ENCODE results near the gene IL18. TPM values are rescaled to one million over a fixed set of nuclear protein-coding genes. Genes with fewer than 3 reads are reported as not detected.

The IL18 gene
- total RNA-seq, 1 experiment from 2014 or later, result 61.6 TPM

DNA sequence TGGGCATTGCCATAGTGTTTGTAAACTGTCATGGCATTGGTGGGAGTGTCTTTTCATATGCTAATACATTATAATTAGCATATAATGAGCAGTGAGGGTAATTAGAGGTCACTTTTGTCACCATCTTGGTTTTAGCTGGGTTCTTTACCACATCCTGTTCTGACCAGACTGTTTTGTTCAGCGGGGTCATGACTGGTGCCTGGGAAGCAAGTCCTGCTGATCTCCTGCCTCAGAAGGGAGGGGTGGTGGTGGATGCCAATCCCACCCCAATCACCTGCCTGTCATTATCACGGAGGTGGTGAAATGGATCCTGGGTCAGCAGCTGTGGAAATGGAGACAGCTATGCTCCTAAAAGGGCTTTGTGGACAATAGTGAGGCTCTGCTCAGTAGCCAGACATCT is 31.2 kb downstream of the IL18 start:
- Histone ChIP-seq H3K4me1 (ENCODE audit: insufficient read depth, low read length) (peaks cover 13% of the 10 kb centered on the region), H3K9me3 (ENCODE audit: low read length) (no peaks in the 10 kb centered on the region), H3K9me2 (replicated peaks; ENCODE audit: low read length) (no peaks in the 10 kb centered on the region), H3K4me3 (ENCODE audit: low read length) (no peak overlapping the region), H4K20me1 (ENCODE audit: low read length) (no peaks in the 10 kb centered on the region), H3F3A (ENCODE audit: low read length, unreplicated experiment) (no peaks in the 10 kb centered on the region), H2AFZ (ENCODE audit: low read length) (no peak overlapping the region), H3K79me2 (ENCODE audit: low read length) (no peaks in the 10 kb centered on the region), H3K9ac (ENCODE audit: low read length) (no peak overlapping the region), H3K36me3 (ENCODE audit: low read depth, low read length) (no peaks in the 10 kb centered on the region), H3K27me3 (ENCODE audit: low read length) (no peaks in the 10 kb centered on the region), H3K27ac (ENCODE audit: low read length) (no peak overlapping the region), H3K4me2 (ENCODE audit: low read length) (no peak overlapping the region)
- no peak for DNase-seq
- ATAC-seq, result no peak
- no TSS peak for BruUV-seq (replicated peaks)
- intact Hi-C loops (cut with micrococcal nuclease), result no loop called here
- POLR2A ChIA-PET (ENCODE audit: unreplicated experiment), result no interaction called here
- CTCF ChIA-PET, result no interaction called here
- no peak for TF ChIP-seq EZH2 (IDR thresholded peaks at IDR 0.05; ENCODE audit: low read length, unreplicated experiment)
- TF ChIP-seq EZH2phosphoT487 (IDR thresholded peaks at IDR 0.05; ENCODE audit: borderline replicate concordance, low read length), result no peak
- no peak for TF ChIP-seq CTCF (conservative IDR thresholded peaks at IDR 0.05; ENCODE audit: low read depth, low read length)

GRCh38 chr11:112129656-112130055 is 34.2 kb downstream of the IL18 start:
- ChIA-PET POLR2A (ENCODE audit: unreplicated experiment) (no interaction called here), CTCF (no interaction called here)
- no peak overlapping the region for H2AFZ ChIP-seq (ENCODE audit: low read length)
- no peak overlapping the region for H3K9ac ChIP-seq (ENCODE audit: low read length)
- no peaks in the 10 kb centered on the region for H3K36me3 ChIP-seq (ENCODE audit: low read depth, low read length)
- no peaks in the 10 kb centered on the region for H3F3A ChIP-seq (ENCODE audit: low read length, unreplicated experiment)
- H3K9me3 ChIP-seq (ENCODE audit: low read length), result no peaks in the 10 kb centered on the region
- H3K4me2 ChIP-seq (ENCODE audit: low read length), result no peak overlapping the region
- no peaks in the 10 kb centered on the region for H4K20me1 ChIP-seq (ENCODE audit: low read length)
- peaks cover 13% of the 10 kb centered on the region for H3K4me1 ChIP-seq (ENCODE audit: insufficient read depth, low read length)
- ATAC-seq, result no peak
- no TSS peak for BruUV-seq (replicated peaks)
- TF ChIP-seq CTCF (conservative IDR thresholded peaks at IDR 0.05; ENCODE audit: low read depth, low read length), result no peak
- no peak for TF ChIP-seq EZH2 (IDR thresholded peaks at IDR 0.05; ENCODE audit: low read length, unreplicated experiment)
- no peak for TF ChIP-seq EZH2phosphoT487 (IDR thresholded peaks at IDR 0.05; ENCODE audit: borderline replicate concordance, low read length)
- no peaks in the 10 kb centered on the region for H3K27me3 ChIP-seq (ENCODE audit: low read length)
- DNase-seq, result no peak
- intact Hi-C loops (cut with micrococcal nuclease), result no loop called here
- no peak overlapping the region for H3K27ac ChIP-seq (ENCODE audit: low read length)
- no peaks in the 10 kb centered on the region for H3K79me2 ChIP-seq (ENCODE audit: low read length)
- H3K9me2 ChIP-seq (replicated peaks; ENCODE audit: low read length), result no peaks in the 10 kb centered on the region
- no peak overlapping the region for H3K4me3 ChIP-seq (ENCODE audit: low read length)

- no peaks in the 10 kb centered on the region for H3K9me3 ChIP-seq (ENCODE audit: low read length)
- TF ChIP-seq CTCF (conservative IDR thresholded peaks at IDR 0.05; ENCODE audit: low read depth, low read length), result no peak
- no peak for TF ChIP-seq EZH2phosphoT487 (IDR thresholded peaks at IDR 0.05; ENCODE audit: borderline replicate concordance, low read length)
- TF ChIP-seq EZH2 (IDR thresholded peaks at IDR 0.05; ENCODE audit: low read length, unreplicated experiment), result no peak
- H4K20me1 ChIP-seq (ENCODE audit: low read length), result no peaks in the 10 kb centered on the region
- H3K27ac ChIP-seq (ENCODE audit: low read length), result peak overlapping the region; percentile 67
- H3K4me3 ChIP-seq (ENCODE audit: low read length), result no peak overlapping the region
- intact Hi-C loops (cut with micrococcal nuclease), result no loop called here
- H3F3A ChIP-seq (ENCODE audit: low read length, unreplicated experiment), result no peaks in the 10 kb centered on the region
- no peaks in the 10 kb centered on the region for H3K79me2 ChIP-seq (ENCODE audit: low read length)
- no peak overlapping the region for H2AFZ ChIP-seq (ENCODE audit: low read length)
- no peaks in the 10 kb centered on the region for H3K36me3 ChIP-seq (ENCODE audit: low read depth, low read length)
- DNase-seq (peak; percentile 97), ATAC-seq (peak; percentile 96)
- no peak overlapping the region for H3K9ac ChIP-seq (ENCODE audit: low read length)
- peaks cover 13% of the 10 kb centered on the region for H3K4me1 ChIP-seq (ENCODE audit: insufficient read depth, low read length)
- no TSS peak for BruUV-seq (replicated peaks)
- peak overlapping the region; percentile 36 for H3K4me2 ChIP-seq (ENCODE audit: low read length)
- CTCF ChIA-PET, result interaction anchor here (0.6 kb wide), 1 partner anchor 147 kb away, joined by 3 read pairs; no protein-coding TSS in a partner anchor
- no peaks in the 10 kb centered on the region for H3K9me2 ChIP-seq (replicated peaks; ENCODE audit: low read length)
- no peaks in the 10 kb centered on the region for H3K27me3 ChIP-seq (ENCODE audit: low read length)
- POLR2A ChIA-PET (ENCODE audit: unreplicated experiment), result no interaction called here
Observed at GRCh38 chr11:112128483-112129121, 35.3 kb downstream of the IL18 start.
